Thoracic aorta (tissue), 2 donors: Measurements from ENCODE around the gene CNIH3. TPM values are rescaled to one million over a fixed set of nuclear protein-coding genes. Genes with fewer than 3 reads are reported as not detected.

Experiments used
- ATAC-seq: fragments of 150-250 bp; one replicate; pipeline ENCODE4 v1.8.0; 2017; ENCODE audit warnings: low read depth; ENCODE audit not compliant: insufficient number of reproducible peaks, low FRiP score
- DNase-seq: peaks from one replicate; pipeline ENCODE4 v3.0.0-alpha.2; 2020; ENCODE audit warnings: low spot score
- H3K27ac ChIP-seq, 2 donors: fragments of 200-600 bp; sonication (generic); 1 replicate in 1 of 2; 2 replicates in 1 of 2; pipeline ENCODE4 v1.5.1; 2016; ENCODE audit warnings: mild to moderate bottlenecking in 2 of 2, moderate library complexity in 2 of 2
- H3K27me3 ChIP-seq: fragments of 200-600 bp; sonication (generic); replicated peaks from 2 replicates; pipeline ENCODE4 v1.6.0; 2016; ENCODE audit warnings: mild to moderate bottlenecking; ENCODE audit not compliant: insufficient read depth
- H3K36me3 ChIP-seq: fragments of 200-600 bp; sonication (generic); one replicate; pipeline ENCODE4 v1.5.1; 2016
- H3K4me1 ChIP-seq, 2 donors: fragments of 200-600 bp; sonication (generic); 1 replicate in 1 of 2; 2 replicates in 1 of 2; pipeline versions ENCODE4 v1.5.1 to v1.6.0; 2016; ENCODE audit warnings: low read depth in 2 of 2, mild to moderate bottlenecking in 1 of 2; ENCODE audit not compliant: control insufficient read depth in 1 of 2
- H3K4me3 ChIP-seq: fragments of 200-600 bp; sonication (generic); 2 replicates; pipeline ENCODE4 v1.5.1; 2016; ENCODE audit warnings: mild to moderate bottlenecking
- H3K9me3 ChIP-seq: fragments of 200-600 bp; sonication (generic); 2 replicates; pipeline ENCODE4 v1.5.1; 2016
- total RNA-seq, 2 donors: library from RNA; depleted of rRNA; stranded (reverse); fragments of >200 nt; gene quantifications; one replicate each; pipeline versions ENCODE4 v1.1.0 to v1.2.3, GENCODE V29; 2016
- TF ChIP-seq, protein P1 (sequence below): fragments of 200-600 bp; sonication (generic); IDR thresholded peaks from one replicate; pipeline ENCODE4 v1.5.1; 2019; ENCODE audit warnings: antibody characterized with exemption

CNIH3 gene
- total RNA-seq, 2 donors from 2014 or later, result 0.21 TPM; not detected in 1

DNA sequence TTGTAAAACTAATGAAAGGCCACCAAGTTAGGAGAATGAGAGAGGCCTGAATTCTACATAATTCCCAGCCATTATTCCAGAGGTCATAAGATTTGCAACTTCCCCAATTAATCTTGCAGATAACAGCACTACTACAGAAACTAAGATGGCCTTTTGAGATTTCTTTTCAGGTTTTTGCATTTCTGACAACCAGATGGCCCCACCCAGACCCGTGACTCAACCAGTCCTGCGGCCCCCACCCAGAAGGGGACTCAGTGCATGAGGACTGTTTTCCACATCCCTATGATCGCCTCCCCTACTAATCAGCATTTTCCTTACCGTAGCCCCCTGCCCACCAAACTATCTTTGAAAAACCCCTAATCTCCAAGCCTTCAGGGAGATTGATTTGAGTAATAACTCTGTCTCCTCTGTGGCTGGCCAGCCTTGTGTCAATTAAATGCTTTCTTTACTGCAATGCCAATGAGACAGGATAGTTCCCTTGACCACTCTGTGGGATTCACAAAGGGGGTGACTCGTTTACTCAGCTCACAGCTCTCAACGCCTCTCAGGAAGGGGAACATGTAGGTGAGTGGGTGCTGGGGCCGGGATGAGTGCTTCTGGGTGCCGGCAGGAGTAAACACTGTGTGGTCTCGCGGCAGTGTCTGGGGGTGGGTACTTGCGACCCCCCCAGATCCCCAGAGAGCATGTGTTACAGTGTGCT, 10.5 kb upstream of the CNIH3 start:
- H3K27me3 ChIP-seq, result no peaks in the 10 kb centered on the region
- no peaks in the 10 kb centered on the region for H3K4me1 ChIP-seq
- ATAC-seq (no peak), DNase-seq (no peak)
- H3K36me3 ChIP-seq, result no peaks in the 10 kb centered on the region
- no peaks in the 10 kb centered on the region for H3K9me3 ChIP-seq
- no peak overlapping the region for H3K4me3 ChIP-seq
- H3K27ac ChIP-seq, result no peak overlapping the region
- TF ChIP-seq, protein P1, sequence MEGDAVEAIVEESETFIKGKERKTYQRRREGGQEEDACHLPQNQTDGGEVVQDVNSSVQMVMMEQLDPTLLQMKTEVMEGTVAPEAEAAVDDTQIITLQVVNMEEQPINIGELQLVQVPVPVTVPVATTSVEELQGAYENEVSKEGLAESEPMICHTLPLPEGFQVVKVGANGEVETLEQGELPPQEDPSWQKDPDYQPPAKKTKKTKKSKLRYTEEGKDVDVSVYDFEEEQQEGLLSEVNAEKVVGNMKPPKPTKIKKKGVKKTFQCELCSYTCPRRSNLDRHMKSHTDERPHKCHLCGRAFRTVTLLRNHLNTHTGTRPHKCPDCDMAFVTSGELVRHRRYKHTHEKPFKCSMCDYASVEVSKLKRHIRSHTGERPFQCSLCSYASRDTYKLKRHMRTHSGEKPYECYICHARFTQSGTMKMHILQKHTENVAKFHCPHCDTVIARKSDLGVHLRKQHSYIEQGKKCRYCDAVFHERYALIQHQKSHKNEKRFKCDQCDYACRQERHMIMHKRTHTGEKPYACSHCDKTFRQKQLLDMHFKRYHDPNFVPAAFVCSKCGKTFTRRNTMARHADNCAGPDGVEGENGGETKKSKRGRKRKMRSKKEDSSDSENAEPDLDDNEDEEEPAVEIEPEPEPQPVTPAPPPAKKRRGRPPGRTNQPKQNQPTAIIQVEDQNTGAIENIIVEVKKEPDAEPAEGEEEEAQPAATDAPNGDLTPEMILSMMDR, result no peak

DNA sequence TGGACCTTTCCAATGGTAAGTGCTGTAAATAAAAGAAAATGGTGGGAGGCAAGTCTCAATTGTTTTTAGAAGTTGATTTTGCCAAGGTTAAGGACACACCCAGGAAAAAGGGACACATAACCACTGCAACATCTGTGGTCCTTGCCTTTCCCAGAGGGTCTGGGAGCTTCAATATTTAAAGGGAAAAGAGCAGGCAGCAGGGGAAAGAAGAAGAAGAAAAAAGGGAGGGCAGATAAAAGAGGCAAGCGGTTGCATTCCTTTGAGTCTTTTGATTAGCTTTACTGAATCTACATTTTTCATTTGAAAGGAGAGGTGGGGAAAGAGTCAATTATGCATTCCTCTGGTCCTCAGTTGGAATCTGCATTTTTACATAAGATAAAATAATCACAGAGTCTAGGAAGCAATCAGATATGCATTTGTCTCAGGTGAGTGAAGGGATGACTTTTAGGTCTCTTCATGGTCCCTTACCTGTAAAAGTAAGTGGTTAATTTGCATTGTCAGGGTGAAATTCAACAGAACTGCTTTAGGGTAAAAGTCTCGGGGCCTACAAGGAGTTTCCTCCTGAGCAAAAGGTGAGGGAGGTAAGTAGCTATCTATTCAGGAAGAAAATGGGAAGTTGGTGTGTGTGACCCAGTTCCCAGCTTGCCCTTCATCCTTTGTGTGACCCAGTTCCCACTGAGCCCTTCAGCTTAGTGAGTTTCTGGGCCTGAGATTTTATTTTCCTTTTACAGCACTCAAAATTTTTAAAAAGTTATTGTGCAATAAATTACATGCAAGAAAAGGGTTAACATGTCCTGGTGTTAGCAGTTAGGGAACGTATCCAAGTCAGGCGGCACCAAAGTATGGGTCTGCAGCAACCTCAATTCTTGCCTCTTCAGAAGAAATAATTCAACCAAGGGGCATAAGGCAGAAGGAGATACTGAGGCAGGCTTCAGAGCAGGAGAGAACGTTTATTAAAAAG, 8.6 kb upstream of the CNIH3 start:
- Histone ChIP-seq H3K9me3 (no peaks in the 10 kb centered on the region), H3K27ac (no peak overlapping the region), H3K4me3 (no peak overlapping the region), H3K4me1 (no peaks in the 10 kb centered on the region), H3K36me3 (no peaks in the 10 kb centered on the region), H3K27me3 (no peaks in the 10 kb centered on the region)
- DNase-seq (no peak), ATAC-seq (no peak)
- TF ChIP-seq, protein P1, result no peak

DNA sequence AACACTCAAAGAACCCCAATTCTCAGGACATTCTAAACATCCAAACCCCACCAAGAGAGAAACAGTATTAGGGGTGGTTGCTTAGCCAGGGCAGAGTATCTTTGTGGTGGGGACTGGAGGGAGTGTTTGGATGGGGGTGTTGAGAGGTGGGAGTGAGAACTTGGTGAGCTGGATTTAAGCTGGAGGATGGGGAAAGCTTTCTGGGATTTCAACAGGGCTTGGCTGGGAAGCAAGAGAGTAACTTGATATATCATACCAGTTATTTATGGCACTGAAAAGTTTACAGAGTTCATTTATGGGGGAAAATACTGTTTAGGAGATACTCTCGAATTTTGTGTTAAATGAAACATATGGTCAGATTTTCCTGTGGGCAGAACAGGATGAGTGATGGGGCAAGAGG, 6.8 kb upstream of the CNIH3 start:
- H3K4me3 ChIP-seq, result no peak overlapping the region
- no peak for DNase-seq
- TF ChIP-seq, protein P1, result no peak
- H3K36me3 ChIP-seq, result no peaks in the 10 kb centered on the region
- H3K9me3 ChIP-seq, result no peaks in the 10 kb centered on the region
- H3K27me3 ChIP-seq, result no peaks in the 10 kb centered on the region
- H3K4me1 ChIP-seq, result no peaks in the 10 kb centered on the region
- no peak for ATAC-seq
- no peak overlapping the region for H3K27ac ChIP-seq

DNA sequence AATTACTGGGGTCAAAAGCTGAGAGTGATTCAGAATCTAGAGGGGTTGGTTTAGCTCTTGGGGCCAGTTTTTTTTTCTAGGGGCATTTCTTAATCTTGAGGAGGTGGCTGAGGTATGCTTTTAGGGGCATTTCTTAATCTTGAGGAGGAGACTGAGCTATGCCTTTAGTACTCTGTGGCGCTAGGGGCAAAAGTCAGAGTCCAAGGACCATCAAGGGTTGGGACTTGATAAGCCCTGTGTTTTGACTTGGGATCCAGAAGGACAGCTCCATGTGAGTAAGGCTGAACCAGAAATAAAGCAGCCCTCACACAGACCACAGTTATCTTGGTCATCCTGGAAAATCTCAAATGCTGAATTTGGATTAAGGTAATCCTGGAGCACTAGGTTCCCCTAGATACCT, 3.9 kb upstream of the CNIH3 start:
- Histone ChIP-seq H3K4me3 (no peak overlapping the region), H3K27me3 (no peaks in the 10 kb centered on the region), H3K4me1 (peaks cover 0 to 17% of the 10 kb centered on the region in 2 donors), H3K9me3 (no peaks in the 10 kb centered on the region), H3K27ac (no peak overlapping the region), H3K36me3 (no peaks in the 10 kb centered on the region)
- DNase-seq (no peak), ATAC-seq (no peak)
- TF ChIP-seq, protein P1, result no peak

DNA sequence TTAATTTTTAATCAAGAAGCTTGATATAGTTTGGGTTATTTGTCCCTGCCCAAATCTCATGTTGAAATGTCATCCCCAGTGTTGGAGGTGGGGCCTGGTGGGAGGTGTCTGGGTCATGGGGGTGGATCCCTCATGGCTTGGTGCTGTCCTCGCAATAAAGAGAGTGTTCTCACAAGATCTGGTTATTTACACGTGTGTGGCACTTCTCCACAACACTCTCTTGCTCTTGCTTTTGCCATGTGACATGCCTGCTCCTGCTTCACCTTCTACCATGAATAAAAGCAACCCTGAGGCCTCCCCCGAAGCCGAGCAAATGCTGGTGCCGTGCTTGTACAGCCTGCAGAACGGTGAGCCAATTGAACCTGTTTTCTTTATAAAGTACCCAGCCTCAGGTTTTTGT, 2.6 kb upstream of the CNIH3 start:
- TF ChIP-seq, protein P1, result no peak
- Histone ChIP-seq H3K9me3 (no peaks in the 10 kb centered on the region), H3K4me1 (peaks cover 0 to 17% of the 10 kb centered on the region in 2 donors), H3K27ac (no peak overlapping the region), H3K27me3 (peaks cover 3% of the 10 kb centered on the region), H3K4me3 (no peak overlapping the region), H3K36me3 (no peaks in the 10 kb centered on the region)
- no peak for DNase-seq
- ATAC-seq, result no peak
